ENCODE results near the gene FBXW12.
"Not testable (repeated sequence)": the region's sequence is repeated elsewhere in the genome, so short reads cannot be mapped to it uniquely, and the experiment has no call there.

The FBXW12 gene

DNA sequence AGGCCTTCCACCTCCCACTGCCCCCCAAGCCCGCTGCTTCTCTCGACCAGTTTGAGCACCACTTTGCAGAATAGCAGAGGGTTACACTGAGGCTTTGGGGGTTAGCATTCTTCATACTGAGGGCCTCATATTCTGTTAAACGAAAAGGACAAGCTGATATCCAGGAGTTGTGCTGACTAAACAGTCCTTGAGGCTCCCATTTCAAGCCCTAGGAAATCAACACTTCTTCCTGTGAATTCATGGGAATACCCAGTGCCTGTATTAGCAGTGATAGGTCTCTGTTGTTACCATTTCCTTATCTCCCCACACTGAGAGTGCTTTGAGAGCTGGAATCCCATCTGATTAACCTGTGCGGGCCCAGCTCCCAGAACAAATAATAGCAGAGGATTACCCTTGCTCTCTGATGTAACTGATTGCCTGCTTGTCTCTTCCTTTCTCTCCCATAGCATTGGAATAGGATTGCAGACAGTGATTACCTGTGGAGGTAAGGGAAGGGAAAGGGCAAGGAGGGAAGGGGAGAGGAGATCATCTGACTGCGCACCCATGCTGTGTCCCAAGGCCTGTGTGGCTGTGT lies 930 bp downstream of the FBXW12 start:
- no peak for DNase-seq

- no peak for DNase-seq
Measured at GRCh38 chr3:48387634-48388033, 15.6 kb downstream of the FBXW12 start.

- no peak for DNase-seq
Measured at GRCh38 chr3:48388966-48389365, 16.9 kb downstream of the FBXW12 start.

DNA sequence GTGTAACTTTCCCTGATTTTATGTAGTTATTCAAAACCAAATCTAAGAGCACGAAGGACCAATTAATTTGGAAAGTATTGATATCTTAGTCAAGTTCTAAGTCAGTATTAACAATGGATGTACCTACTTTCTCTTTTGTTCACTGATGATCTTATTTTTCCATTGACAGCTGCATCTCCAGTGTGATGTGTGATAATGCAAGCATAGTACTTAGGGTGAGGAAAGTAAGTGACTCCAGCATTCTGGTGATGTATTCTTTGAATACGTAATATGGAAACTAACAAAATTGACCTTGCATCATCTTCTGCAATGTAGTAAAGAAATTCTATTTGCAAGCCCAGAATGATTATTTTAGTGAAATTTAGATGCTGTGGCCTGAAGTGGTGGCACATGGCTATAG lies 22.4 kb downstream of the FBXW12 start:
- no peak for DNase-seq

DNA sequence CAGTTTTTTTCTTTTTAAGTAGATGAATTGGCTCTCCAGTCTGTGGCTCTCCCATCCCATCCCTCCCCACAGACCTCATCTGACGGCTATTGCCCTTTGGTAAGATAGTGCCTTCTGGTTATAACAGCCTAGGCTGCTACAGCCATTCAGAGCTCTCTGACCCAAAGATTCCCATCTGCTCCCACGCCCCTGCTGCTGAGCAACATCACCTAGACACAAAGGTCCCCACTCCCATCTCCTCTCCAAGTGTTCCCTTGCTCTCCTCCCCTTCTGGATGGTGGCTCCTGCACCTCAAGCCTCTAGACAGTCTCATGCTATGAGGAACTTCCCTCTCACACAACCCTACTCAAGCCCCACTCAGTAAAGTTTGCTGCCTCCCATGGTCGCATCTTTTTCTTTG lies 23.7 kb downstream of the FBXW12 start:
- no peak for DNase-seq

- DNase-seq = no peak
Measured at GRCh38 chr3:48397767-48398681, 26.0 kb downstream of the FBXW12 start.

GRCh38 chr3:48398701-48399386 lies 26.8 kb downstream of the FBXW12 start:
- no peak for DNase-seq

- no peak for DNase-seq
Measured at GRCh38 chr3:48399387-48400172, 27.6 kb downstream of the FBXW12 start.

DNA sequence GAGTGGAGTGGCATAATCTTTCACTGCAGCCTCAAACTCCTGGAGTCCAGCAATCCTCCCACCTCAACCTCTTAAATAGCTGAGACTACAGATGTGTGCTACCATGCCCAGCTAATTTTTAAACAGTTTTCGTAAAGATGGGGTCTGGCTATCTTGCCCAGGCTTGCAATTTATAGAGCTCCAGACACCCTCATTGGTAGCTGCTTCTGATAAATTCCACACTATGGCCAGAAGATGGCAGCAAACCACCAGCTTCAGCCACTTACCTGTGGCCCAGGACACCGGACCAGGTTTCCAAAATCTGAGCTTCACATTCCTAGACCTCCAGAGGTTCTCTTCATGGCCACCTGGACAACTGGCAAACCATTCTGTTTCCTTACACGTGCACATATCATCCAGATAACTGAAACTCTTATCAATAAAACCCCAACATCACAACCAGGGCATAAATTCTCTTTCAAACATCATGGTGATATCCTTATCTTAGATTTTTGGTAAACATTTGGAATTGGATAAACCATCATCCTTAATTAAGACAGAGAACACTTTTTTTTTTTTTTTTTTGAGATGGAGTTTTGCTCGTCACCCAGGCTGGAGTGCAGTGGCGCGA lies 28.9 kb downstream of the FBXW12 start:
- DNase-seq = peak in 20 of 56 donors; percentile 7 to 69 (median 26)

DNA sequence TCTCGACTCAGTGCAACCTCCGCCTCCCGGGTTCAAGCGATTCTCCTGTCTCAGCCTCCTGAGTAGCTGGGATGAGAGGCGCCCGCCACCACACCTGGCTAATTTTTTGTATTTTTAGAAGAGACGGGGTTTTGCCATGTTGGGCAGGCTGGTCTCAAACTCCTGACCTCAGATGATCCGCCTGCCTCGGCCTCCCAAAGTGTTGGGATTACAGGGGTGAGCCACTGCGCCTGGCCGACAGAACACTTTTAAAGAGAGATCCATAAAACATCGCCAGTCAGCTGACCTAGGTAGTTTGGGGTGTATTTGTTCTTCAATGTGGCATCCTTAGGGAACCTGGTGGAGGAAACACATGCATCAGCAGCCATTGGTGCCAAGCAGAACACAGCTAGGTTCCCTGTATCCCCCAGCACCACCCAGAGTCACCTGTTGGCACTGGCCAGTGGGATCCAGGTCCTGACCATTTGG lies 29.4 kb downstream of the FBXW12 start:
- not testable (repeated sequence) for DNase-seq

GRCh38 chr3:48402281-48402732 lies 30.3 kb downstream of the FBXW12 start:
- DNase-seq = peak in 8 of 56 donors; percentile 5 to 35 (median 14)

- no peak for DNase-seq
Measured at GRCh38 chr3:48402907-48403306, 30.9 kb downstream of the FBXW12 start.

DNA sequence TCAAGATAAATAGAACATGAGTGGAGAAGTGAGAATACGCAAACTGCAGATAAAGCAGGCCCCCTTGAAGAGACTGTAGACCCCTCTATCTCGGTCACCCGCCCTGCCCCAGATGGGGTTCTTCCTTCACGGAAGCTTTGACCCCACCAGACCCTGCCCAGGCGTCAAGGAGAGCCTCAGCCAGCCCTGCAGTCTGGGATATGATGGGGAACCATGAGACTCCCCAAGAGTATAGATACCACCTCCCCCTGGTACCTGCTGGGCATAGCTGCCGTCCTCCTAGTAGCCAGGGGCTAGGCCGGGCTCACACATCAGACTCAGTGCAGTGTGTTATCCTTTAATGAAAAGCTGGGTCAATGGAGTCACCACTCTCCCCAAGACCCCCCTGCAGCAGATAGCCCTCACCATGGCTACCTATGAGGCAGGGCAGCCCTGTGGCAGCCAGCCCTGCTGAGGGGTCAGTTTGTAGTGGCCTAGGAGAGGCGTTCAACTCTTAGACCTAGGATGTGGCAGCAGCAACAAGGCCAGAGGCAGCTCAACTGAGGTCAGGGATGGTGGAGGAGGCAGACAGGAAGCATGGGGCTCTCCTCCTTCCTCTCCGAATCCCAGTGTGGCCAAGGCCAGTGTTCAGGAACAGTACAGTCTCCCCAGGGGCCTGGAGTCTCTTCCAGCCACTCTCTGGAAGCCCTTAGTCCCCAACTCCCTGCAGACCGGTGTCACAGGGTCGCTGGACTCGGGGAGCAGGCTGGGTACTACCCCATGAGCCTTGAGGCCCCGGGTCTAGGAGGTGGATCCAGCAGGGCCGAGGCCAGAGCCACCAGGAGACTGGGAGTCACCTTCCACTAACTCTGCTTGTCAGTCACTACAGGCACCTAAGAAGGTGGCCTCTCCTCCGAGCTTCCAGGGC lies 31.8 kb downstream of the FBXW12 start:
- no peak for DNase-seq

DNA sequence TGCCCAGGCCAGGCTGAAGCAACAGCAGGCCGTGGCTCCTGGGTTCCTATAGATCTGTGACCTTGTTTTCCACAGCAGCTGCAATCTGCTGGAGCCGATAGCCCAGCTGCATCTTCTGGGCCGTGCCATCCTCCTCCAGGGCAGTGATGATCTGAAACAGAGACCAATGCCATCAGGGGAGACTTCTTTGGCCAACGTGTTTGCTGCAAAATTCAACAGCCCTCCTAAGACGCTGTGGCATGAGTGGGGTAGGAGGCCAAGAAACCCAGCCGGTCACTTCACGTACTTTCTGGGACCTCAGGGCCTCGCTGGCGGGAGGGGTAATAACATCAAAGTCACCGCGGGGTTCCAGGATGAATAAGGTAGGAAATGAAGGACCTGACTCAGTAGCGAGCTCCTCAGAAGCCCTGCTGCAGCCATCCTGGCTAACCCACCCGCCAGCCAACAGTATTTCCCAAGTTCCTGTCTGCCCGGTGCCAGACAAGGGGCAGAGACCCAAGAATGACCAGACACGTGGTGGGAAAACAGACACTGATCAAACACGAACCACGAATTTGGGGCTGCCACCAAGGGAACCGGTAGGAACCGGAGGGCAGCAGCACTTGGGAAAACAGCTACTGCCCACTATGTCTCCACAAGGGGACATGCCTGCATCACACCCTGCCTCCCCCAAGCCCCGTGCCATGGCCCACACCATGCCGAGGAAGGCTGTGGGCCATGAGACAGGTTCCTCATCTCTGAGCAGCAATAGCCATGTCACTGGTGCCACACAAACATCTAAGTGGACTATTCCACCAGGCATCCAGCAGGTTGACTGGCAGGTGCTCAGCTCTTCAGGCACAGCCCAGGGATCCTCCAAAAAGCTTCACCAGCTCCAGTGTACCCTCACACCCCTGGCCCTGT lies 32.7 kb downstream of the FBXW12 start:
- DNase-seq = peak in 4 of 56 donors; percentile 6 to 45 (median 29)

- no peak for DNase-seq
Measured at GRCh38 chr3:48405343-48405881, 33.4 kb downstream of the FBXW12 start.

- no peak for DNase-seq
Measured at GRCh38 chr3:48405971-48406370, 34.0 kb downstream of the FBXW12 start.

DNA sequence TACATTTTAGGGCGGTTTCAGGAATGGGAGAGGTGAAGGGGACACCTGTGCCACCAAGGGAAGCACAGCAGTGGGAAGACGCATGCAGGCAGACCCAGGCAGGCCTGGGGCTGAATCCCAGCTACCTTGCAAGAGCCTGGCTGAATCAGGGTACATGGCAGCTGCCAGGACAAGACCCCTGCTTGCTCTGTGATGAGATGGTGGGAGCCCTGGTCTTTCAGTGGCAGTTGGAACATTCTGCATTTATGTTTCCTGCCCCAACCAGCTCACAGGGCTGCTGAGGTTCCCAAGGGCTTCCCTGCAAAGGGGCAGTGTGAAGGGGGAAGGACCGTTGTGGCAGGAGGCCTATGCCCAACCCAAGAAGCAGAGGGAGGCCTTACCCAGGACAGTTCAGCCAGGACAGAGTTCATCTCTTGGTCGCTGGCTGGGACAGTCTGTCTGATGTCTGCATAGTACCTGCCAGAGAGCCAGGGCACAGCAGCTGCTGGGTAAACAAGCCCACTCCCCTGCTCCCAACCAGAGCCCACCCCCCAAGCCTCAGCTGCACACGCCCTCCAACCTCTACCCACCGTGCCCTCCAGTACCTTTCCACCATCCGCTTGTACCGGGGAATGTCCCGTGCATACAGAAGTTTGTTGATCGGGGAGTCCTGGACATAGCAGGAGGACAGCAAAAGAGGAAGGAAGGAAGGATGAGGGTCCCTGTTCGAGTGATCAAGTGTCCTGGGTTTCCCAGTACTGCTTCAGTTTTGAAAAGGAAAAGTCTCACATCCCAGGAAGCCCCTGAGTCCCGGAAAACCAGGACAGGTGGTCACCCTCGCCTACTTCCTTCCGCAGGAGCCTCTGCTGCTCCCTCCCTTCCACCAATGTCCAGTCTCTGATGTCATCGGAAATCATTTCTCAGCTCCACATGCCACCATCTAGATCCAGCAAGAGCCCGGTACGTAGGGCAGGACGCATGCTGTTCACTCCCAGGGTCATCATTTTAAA lies 34.7 kb downstream of the FBXW12 start:
- DNase-seq = no peak

All from amygdala (tissue), 56 donors.